Activated CD8-positive, alpha-beta memory T cell treated with anti-CD3 and anti-CD28 coated beads, Interleukin-2, amount 10 ng/mL, durations not matched to agents 7 days and 5 days (primary cell): ENCODE data around the gene CLEC1B. TPM values are rescaled to one million over a fixed set of nuclear protein-coding genes. Genes with fewer than 3 reads are reported as not detected.

Experiments
- total RNA-seq, 2 experiments: library from RNA; stranded (reverse); gene quantifications; one replicate each; pipeline ENCODE4 v1.2.3, GENCODE V29; 2021

The CLEC1B gene
- total RNA-seq, 2 experiments from 2014 or later, result not detected

Other genes starting within 250 kb of the CLEC1B start
- 100 to 1,000 TPM in 1 of 2 experiments, 10 to 100 TPM in 1; 76.0 to 104 TPM for gene CD69, start 238.2 kb downstream of the CLEC1B start, total RNA-seq
- under 1 TPM; 0.44 to 0.54 TPM for gene KLRF1, start 171.6 kb downstream of the CLEC1B start, total RNA-seq
- 10 to 100 TPM; 55.1 to 55.3 TPM for gene CLEC2B, start 129.8 kb downstream of the CLEC1B start, total RNA-seq
- 1 to 10 TPM in 1 of 2 experiments, not detected in 1; 1.6 TPM for gene KLRF2, start 117.6 kb downstream of the CLEC1B start, total RNA-seq
- gene CLEC2A, start 66.8 kb downstream of the CLEC1B start, total RNA-seq, result not detected
- 1 to 10 TPM in 1 of 2 experiments, under 1 TPM in 1; 0.40 to 1.6 TPM for gene CLEC12A, start 27.7 kb downstream of the CLEC1B start, total RNA-seq
- not detected for gene CLEC12B, start 11.5 kb upstream of the CLEC1B start, total RNA-seq
- not detected for gene CLEC9A, start 31.6 kb upstream of the CLEC1B start, total RNA-seq
- not detected for gene CLEC1A, start 99.9 kb upstream of the CLEC1B start, total RNA-seq
- under 1 TPM in 1 of 2 experiments, not detected in 1; 0.26 TPM for gene CLEC7A, start 131.1 kb upstream of the CLEC1B start, total RNA-seq
- gene OLR1, start 173.0 kb upstream of the CLEC1B start, total RNA-seq, result not detected
- gene TMEM52B, start 179.9 kb upstream of the CLEC1B start, total RNA-seq, result not detected
- gene GABARAPL1, start 213.8 kb upstream of the CLEC1B start, total RNA-seq, result 10 to 100 TPM; 29.3 to 47.5 TPM